22Rv1 (cell line): ENCODE results near the gene KAT7.

ENCODE experiments used
- H3K27ac ChIP-seq: fragments of 450-650 bp; 2 replicates; pipeline ENCODE4 v1.5.1; 2017
- CTCF ChIP-seq: fragments of 450-650 bp; IDR thresholded peaks from 2 replicates; pipeline ENCODE4 v1.5.1; 2017; ENCODE audit warnings: mild to moderate bottlenecking
- ZFX ChIP-seq: fragments of 450-650 bp; IDR thresholded peaks from 2 replicates; pipeline ENCODE4 v1.6.1; 2017; ENCODE audit warnings: antibody characterized with exemption, borderline replicate concordance

The KAT7 gene

GRCh38 chr17:49873466-49873865 lies 85.0 kb downstream of the KAT7 start:
- no peak for TF ChIP-seq ZFX
- no peak for TF ChIP-seq CTCF
- no peak overlapping the region for H3K27ac ChIP-seq

DNA sequence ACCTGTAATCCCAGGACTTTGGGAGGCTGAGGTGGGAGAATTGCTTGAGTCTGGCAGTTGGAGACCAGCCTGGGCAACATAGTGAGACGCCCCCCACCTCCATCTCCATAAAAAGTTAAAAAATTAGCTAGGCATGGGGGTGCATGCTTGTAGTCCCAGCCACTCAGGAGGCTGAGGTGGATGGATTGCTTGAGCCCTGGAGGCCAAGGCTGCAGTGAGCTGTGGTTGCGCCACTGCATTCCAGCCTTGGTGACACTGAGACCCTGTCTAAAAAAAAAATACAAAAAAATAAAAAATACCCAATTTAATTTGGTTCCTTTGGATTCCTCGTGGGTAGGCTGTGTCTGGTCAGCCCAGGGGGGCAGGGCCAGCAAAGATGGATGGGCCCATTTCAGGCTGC lies 85.4 kb downstream of the KAT7 start:
- no peak overlapping the region for H3K27ac ChIP-seq
- TF ChIP-seq ZFX: no peak
- no peak for TF ChIP-seq CTCF

DNA sequence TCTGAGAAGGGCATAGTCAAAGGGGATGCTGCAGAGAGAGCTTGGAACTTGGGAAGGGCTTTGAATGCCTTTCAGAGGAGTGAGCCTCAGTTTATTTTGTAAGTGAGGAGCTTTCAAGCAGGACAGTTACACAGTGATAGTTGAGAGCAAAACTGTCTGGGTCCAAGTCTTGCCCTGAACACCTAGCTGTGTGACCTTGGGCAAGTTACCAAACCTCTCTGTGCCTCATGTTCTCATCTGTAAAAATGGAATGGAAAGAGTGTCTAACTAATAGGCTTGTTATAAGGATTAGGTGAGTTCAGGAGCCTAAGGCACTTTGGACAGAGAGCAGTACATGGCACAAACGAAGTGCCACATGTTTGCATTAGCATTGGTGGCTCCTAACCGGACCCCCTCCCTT lies 86.4 kb downstream of the KAT7 start:
- TF ChIP-seq CTCF (no peak), ZFX (no peak)
- H3K27ac ChIP-seq: no peak overlapping the region

DNA sequence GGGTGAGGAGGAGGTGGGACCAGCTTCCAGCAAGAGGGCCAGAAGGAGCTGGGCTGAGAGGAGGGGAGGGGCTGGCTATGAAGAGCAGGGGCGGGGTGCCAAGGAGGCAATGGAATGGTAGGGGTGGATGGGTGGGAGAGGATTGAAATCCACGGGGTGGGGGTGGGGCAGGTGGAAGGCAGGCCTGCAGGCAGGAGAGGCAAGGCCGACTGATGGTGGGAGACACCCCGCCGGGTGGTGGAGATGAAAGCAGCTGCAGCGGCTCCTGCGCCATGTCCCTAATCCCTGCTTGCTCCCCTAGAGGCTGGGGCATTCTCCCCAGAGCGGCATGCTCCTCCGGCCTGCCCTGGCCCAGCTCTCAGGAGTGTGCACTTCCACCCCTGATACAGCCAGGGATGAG lies 87.2 kb downstream of the KAT7 start:
- TF ChIP-seq CTCF: no peak
- H3K27ac ChIP-seq: no peak overlapping the region

GRCh38 chr17:49878931-49879904 lies 90.7 kb downstream of the KAT7 start:
- no peak overlapping the region for H3K27ac ChIP-seq
- TF ChIP-seq ZFX (no peak), CTCF (no peak)

DNA sequence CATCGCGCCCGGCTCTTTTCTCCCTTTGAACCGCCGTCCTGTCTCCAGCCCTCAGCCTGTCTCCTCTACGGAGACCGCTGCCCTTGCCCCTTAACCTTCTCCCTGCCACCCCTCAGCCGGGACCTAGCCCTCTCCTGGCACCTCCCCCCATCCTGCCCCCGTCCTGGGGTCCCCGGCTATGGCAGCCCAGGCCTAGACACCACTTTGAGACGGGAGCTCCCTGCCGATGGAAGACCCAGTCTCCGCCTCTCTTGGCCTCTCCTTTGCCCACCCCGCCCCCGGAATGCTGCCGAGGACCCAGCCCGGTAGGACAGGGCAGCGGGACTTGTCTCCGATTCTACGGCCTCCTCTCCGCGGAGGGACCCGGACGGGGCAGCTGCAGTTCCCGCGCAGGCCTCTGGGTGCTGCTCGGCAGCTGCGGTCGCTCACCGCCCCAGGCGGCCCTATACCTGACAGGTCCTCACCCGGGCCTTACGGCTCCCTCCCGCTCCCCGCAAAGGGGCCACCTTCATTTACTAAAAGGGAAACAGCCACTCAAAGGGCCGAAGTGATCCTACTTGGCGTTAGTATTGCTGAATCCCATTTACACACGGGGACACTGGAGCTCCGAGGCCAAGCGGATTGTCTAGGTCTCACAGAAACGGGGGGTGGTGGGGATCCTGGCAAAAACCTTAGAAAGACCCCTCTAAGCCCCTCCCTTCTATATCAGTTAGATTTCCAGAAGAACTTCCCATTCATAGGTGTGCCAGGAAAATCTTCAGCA lies 92.0 kb downstream of the KAT7 start:
- H3K27ac ChIP-seq: no peak overlapping the region
- TF ChIP-seq ZFX (no peak), CTCF (peak; percentile 93)

- TF ChIP-seq ZFX (no peak), CTCF (no peak)
- no peak overlapping the region for H3K27ac ChIP-seq
Observed at GRCh38 chr17:49881054-49881402, 92.5 kb downstream of the KAT7 start.
